ENCODE results near the gene TPM2.

The TPM2 gene

GRCh38 chr9:35696520-35697215 lies 6.9 kb upstream of the TPM2 start:
- no peak for DNase-seq (ENCODE audit: low read depth in 2 of 2)

GRCh38 chr9:35695943-35696401 lies 6.2 kb upstream of the TPM2 start:
- no peak for DNase-seq (ENCODE audit: low read depth in 2 of 2)

- DNase-seq (ENCODE audit: low read depth in 2 of 2) = no peak
These were observed 2.1 kb upstream of the TPM2 start for GRCh38 chr9:35691757-35692301.

- DNase-seq (ENCODE audit: low read depth in 2 of 2) = no peak
These were observed 1.6 kb upstream of the TPM2 start for GRCh38 chr9:35691334-35691650.

- peak; percentile 85 to 86 for DNase-seq (ENCODE audit: low read depth in 2 of 2)
These were observed 1.0 kb upstream of the TPM2 start for GRCh38 chr9:35690614-35691333.

- DNase-seq (ENCODE audit: low read depth in 2 of 2) = no peak
These were observed 529 bp upstream of the TPM2 start for GRCh38 chr9:35690294-35690613.

- peak; percentile 71 to 75 for DNase-seq (ENCODE audit: low read depth in 2 of 2)
These were observed 875 bp downstream of the TPM2 start for GRCh38 chr9:35688558-35689541.

- no peak for DNase-seq (ENCODE audit: low read depth in 2 of 2)
These were observed 1.7 kb downstream of the TPM2 start for GRCh38 chr9:35687972-35688557.

GRCh38 chr9:35687306-35687705 lies 2.4 kb downstream of the TPM2 start:
- DNase-seq (ENCODE audit: low read depth in 2 of 2) = no peak

- no peak for DNase-seq (ENCODE audit: low read depth in 2 of 2)
These were observed 3.2 kb downstream of the TPM2 start for GRCh38 chr9:35686222-35687203.

GRCh38 chr9:35685506-35685905 lies 4.2 kb downstream of the TPM2 start:
- DNase-seq (ENCODE audit: low read depth in 2 of 2) = no peak

GRCh38 chr9:35684921-35685320 lies 4.8 kb downstream of the TPM2 start:
- no peak for DNase-seq (ENCODE audit: low read depth in 2 of 2)

- DNase-seq (ENCODE audit: low read depth in 2 of 2) = no peak
These were observed 6.4 kb downstream of the TPM2 start for GRCh38 chr9:35683323-35683722.

- no peak for DNase-seq (ENCODE audit: low read depth in 2 of 2)
These were observed 7.0 kb downstream of the TPM2 start for GRCh38 chr9:35682520-35683315.

- DNase-seq (ENCODE audit: low read depth in 2 of 2) = no peak
These were observed 7.7 kb downstream of the TPM2 start for GRCh38 chr9:35682051-35682450.

- DNase-seq (ENCODE audit: low read depth in 2 of 2) = no peak
These were observed 8.3 kb downstream of the TPM2 start for GRCh38 chr9:35681341-35682002.

GRCh38 chr9:35680331-35681105 lies 9.2 kb downstream of the TPM2 start:
- no peak for DNase-seq (ENCODE audit: low read depth in 2 of 2)

- DNase-seq (ENCODE audit: low read depth in 2 of 2) = no peak
These were observed 9.9 kb downstream of the TPM2 start for GRCh38 chr9:35679766-35680330.

Measured in fibroblast of skin of left quadriceps (primary cell).